ENCODE measurements around the gene RTL5. TPM values are rescaled to one million over a fixed set of nuclear protein-coding genes. Genes with fewer than 3 reads are reported as not detected.

The RTL5 gene
- total and polyA plus RNA-seq, 9 donors: 3.6 to 17.6 (median 14.4) TPM

DNA sequence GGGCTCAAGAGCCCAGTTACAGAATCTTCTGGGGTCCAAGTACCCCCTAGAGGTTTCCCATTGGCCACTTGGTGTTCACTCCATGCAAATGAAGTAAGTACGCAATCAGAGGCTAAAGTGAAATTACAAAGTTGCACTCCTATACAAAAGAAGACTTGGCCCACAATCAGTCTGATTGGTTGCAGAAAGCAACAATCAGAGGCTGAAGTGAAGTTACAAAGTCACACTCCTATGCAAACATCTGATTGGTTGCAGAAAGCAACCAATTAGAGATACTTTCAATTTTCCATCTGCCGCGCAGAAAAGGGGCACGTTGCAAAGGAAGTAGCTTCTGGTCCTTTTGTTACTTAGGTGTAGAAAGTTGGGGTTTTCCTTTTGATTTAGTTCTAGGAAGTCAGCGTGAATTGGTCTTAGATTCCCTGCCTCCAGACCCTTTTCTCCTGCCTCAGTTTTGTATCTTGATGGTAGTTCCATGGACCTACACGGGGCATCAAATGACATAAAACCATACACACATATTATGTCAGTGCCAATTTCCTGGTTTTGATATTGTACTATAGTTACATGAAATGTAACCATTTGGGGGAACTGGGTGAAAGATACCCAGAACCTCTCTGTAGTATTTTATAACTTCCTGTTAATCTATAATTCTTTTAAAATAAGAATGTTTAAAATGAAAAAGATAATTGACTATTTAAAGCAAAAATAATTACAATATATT, 37.5 kb upstream of the RTL5 start:
- Histone ChIP-seq H3K27me3 (no peaks in the 10 kb centered on the region), H3K36me3 (no peaks in the 10 kb centered on the region), H3K27ac (no peak overlapping the region), H3K4me3 (no peak overlapping the region), H3K4me1 (ENCODE audit: insufficient read depth) (no peaks in the 10 kb centered on the region), H3K9me3 (no peaks in the 10 kb centered on the region)
- WGBS, 3 donors: 57 to 66% (median 63%) methylated on average over 6 of the region's 6 CpGs
- no peak for DNase-seq
- TF ChIP-seq, protein P1, sequence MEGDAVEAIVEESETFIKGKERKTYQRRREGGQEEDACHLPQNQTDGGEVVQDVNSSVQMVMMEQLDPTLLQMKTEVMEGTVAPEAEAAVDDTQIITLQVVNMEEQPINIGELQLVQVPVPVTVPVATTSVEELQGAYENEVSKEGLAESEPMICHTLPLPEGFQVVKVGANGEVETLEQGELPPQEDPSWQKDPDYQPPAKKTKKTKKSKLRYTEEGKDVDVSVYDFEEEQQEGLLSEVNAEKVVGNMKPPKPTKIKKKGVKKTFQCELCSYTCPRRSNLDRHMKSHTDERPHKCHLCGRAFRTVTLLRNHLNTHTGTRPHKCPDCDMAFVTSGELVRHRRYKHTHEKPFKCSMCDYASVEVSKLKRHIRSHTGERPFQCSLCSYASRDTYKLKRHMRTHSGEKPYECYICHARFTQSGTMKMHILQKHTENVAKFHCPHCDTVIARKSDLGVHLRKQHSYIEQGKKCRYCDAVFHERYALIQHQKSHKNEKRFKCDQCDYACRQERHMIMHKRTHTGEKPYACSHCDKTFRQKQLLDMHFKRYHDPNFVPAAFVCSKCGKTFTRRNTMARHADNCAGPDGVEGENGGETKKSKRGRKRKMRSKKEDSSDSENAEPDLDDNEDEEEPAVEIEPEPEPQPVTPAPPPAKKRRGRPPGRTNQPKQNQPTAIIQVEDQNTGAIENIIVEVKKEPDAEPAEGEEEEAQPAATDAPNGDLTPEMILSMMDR (IDR thresholded peaks at IDR 0.05): no peak
- TF ChIP-seq POLR2A (IDR thresholded peaks at IDR 0.05) (no peak), EP300 (IDR thresholded peaks at IDR 0.05) (no peak)
- intact Hi-C loops (cut with DNase I): no loop called here

DNA sequence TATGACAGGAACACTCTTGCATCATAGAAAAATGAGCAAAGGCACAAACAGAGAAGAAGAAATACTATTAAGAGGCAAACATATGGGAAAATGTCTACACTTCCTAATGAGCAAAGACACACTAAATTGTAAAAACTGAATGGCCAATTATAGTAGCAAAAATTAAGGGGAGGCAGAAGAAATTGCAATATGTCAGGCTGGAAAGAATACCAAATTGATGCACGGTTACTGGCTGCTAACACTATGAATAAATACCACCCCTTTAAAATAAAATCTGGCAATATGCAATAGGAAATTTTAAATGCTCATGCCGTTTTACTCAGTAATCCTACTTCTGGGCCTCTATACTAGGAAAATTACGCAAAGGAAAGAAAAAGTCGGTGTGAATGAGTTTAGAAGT, 33.8 kb upstream of the RTL5 start:
- TF ChIP-seq EP300 (IDR thresholded peaks at IDR 0.05) (no peak), POLR2A (IDR thresholded peaks at IDR 0.05) (no peak)
- TF ChIP-seq, protein P1 (IDR thresholded peaks at IDR 0.05): no peak
- intact Hi-C loops (cut with DNase I): no loop called here
- Histone ChIP-seq H3K4me1 (ENCODE audit: insufficient read depth) (no peaks in the 10 kb centered on the region), H3K27me3 (no peaks in the 10 kb centered on the region), H3K36me3 (no peaks in the 10 kb centered on the region), H3K9me3 (no peaks in the 10 kb centered on the region), H3K27ac (no peak overlapping the region), H3K4me3 (no peak overlapping the region)
- no peak for DNase-seq
- 54 to 74% (median 67%) methylated on average over 4 of the region's 4 CpGs for WGBS, 3 donors

GRCh38 chrX:72159769-72160168, 28.1 kb upstream of the RTL5 start:
- no peak for DNase-seq
- 77 to 81% (median 78%) methylated on average over 10 of the region's 10 CpGs for WGBS, 3 donors
- Histone ChIP-seq H3K36me3 (no peaks in the 10 kb centered on the region), H3K27me3 (no peaks in the 10 kb centered on the region), H3K4me3 (no peak overlapping the region), H3K9me3 (no peaks in the 10 kb centered on the region), H3K27ac (no peak overlapping the region), H3K4me1 (ENCODE audit: insufficient read depth) (no peaks in the 10 kb centered on the region)
- intact Hi-C loops (cut with DNase I): no loop called here
- TF ChIP-seq, protein P1 (IDR thresholded peaks at IDR 0.05): no peak
- TF ChIP-seq EP300 (IDR thresholded peaks at IDR 0.05) (no peak), POLR2A (IDR thresholded peaks at IDR 0.05) (no peak)

DNA sequence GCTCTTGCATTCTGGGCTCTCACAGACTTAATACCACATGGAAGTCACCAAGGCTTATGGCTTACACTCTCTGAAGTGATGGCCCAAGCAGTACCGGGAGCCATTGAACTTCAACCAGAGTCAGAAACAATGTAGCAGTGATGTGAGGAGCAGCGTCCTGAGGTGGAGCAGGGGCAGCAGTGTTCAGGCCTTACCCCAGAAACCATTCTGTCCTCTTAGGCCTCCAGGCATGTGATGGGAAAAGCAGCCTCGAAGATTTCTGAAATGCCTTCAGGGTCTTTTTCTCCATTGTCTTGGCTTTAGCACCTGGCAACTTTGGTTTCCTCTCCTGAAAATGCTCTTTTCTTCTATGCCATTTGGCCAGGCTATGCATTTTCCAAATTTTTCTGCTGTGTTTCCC, 27.1 kb upstream of the RTL5 start:
- TF ChIP-seq, protein P1 (IDR thresholded peaks at IDR 0.05): no peak
- TF ChIP-seq POLR2A (IDR thresholded peaks at IDR 0.05) (no peak), EP300 (IDR thresholded peaks at IDR 0.05) (no peak)
- WGBS, 3 donors: 75 to 88% (median 78%) methylated on average over 3 of the region's 3 CpGs
- intact Hi-C loops (cut with DNase I): no loop called here

More for the DNA sequence above, 27.1 kb upstream of the RTL5 start:
- no peak for DNase-seq
- no peaks in the 10 kb centered on the region for H3K4me1 ChIP-seq (ENCODE audit: insufficient read depth)
- no peaks in the 10 kb centered on the region for H3K27me3 ChIP-seq
- no peak overlapping the region for H3K27ac ChIP-seq
- no peaks in the 10 kb centered on the region for H3K9me3 ChIP-seq
- no peaks in the 10 kb centered on the region for H3K36me3 ChIP-seq
- no peak overlapping the region for H3K4me3 ChIP-seq
